T-cell (primary cell): ENCODE results near the gene ARHGAP10. TPM values are rescaled to one million over a fixed set of nuclear protein-coding genes. Genes with fewer than 3 reads are reported as not detected.

Experiments
- ATAC-seq, 4 experiments: fragments of 200-7000 bp in 3 of 4; fragments of 150-1000 bp in 1 of 4; cut with Tn5 transposase; replicated peaks in 1 of 4; 1 replicate in 3 of 4; 2 replicates in 1 of 4; pipeline ENCODE4 v1.10.0; 2021; ENCODE audit warnings: moderate library complexity in 3 of 4, mild to moderate bottlenecking in 2 of 4, moderate number of reproducible peaks in 1 of 4
- CTCF ChIA-PET, 2 donors: fragments of 300-600 bp; sonication (Branson Sonifier 250); formaldehyde crosslinking; loops; one replicate each; lab custom pipeline; 2022; ENCODE audit warnings: antibody characterized with exemption in 2 of 2; lab: Charles Lee
- POLR2A ChIA-PET, 2 donors: fragments of 300-600 bp; sonication (Branson Sonifier 250); formaldehyde crosslinking; loops; one replicate each; lab custom pipeline; 2022; ENCODE audit warnings: antibody characterized with exemption in 2 of 2; lab: Charles Lee
- DNase-seq, 35 experiments: peaks; one replicate each; pipeline versions ENCODE4 v3.0.0 to v3.0.0-alpha.2; 2013 to 2023
- H3K27ac ChIP-seq: one replicate; pipeline ENCODE4 v1.5.1; 2013; ENCODE audit warnings: low read length
- H3K27me3 ChIP-seq, 2 experiments: replicated peaks in 1 of 2; 1 replicate in 1 of 2; 2 replicates in 1 of 2; pipeline versions ENCODE4 v1.6.1 to v1.7.0; 2013; ENCODE audit warnings: low read length in 1 of 2, mixed read lengths in 1 of 2; ENCODE audit not compliant: control insufficient read depth in 2 of 2, insufficient read depth in 2 of 2; ENCODE audit errors: extremely low read depth in 1 of 2
- H3K36me3 ChIP-seq, 2 donors: 1 replicate in 1 of 2; 2 replicates in 1 of 2; pipeline versions ENCODE4 v1.6.1 to v1.7.0; 2013; ENCODE audit warnings: low read length in 1 of 2; ENCODE audit not compliant: control insufficient read depth in 2 of 2, insufficient read depth in 1 of 2; ENCODE audit errors: extremely low read depth in 1 of 2
- H3K4me1 ChIP-seq, 2 experiments: 1 replicate in 1 of 2; 2 replicates in 1 of 2; pipeline versions ENCODE4 v1.6.1 to v1.7.0; 2013; ENCODE audit warnings: low read length in 2 of 2, mixed read lengths in 1 of 2; ENCODE audit not compliant: insufficient read depth in 2 of 2, control insufficient read depth in 1 of 2; ENCODE audit errors: extremely low read depth in 1 of 2
- H3K4me3 ChIP-seq, 2 donors: 1 replicate in 1 of 2; 2 replicates in 1 of 2; pipeline versions ENCODE4 v1.5.1 to v1.7.0; 2013; ENCODE audit warnings: mild to moderate bottlenecking in 2 of 2, low read length in 1 of 2, moderate library complexity in 1 of 2; ENCODE audit not compliant: control insufficient read depth in 1 of 2; ENCODE audit errors: extremely low read depth in 1 of 2
- H3K9me3 ChIP-seq: 2 replicates; pipeline ENCODE4 v1.7.0; 2013
- H3K27ac Mint-ChIP-seq, 2 donors: one replicate each; pipeline ENCODE4 v1.8.0; 2020 to 2021; ENCODE audit warnings: mild to moderate bottlenecking in 2 of 2, mixed read lengths in 2 of 2
- H3K27me3 Mint-ChIP-seq, 2 donors: one replicate each; pipeline ENCODE4 v1.8.0; 2021 to 2022; ENCODE audit warnings: mixed read lengths in 2 of 2
- H3K36me3 Mint-ChIP-seq: one replicate; pipeline ENCODE4 v1.8.0; 2021; ENCODE audit warnings: mixed read lengths
- H3K4me1 Mint-ChIP-seq, 3 donors: one replicate each; pipeline ENCODE4 v1.8.0; 2020 to 2022; ENCODE audit warnings: mixed read lengths in 3 of 3, mild to moderate bottlenecking in 1 of 3
- H3K4me3 Mint-ChIP-seq, 3 donors: one replicate each; pipeline ENCODE4 v1.8.0; 2020 to 2022; ENCODE audit warnings: mild to moderate bottlenecking in 3 of 3, mixed read lengths in 3 of 3, moderate library complexity in 3 of 3
- H3K9me3 Mint-ChIP-seq, 3 donors: one replicate each; pipeline ENCODE4 v1.8.0; 2020 to 2022; ENCODE audit warnings: mixed read lengths in 3 of 3
- WGBS: methylation state at CpG from one replicate; pipeline ENCODE4 v1.1.5; 2013; ENCODE audit warnings: missing lambda C conversion rate; ENCODE audit not compliant: insufficient coverage; 5-methylcytosine and 5-hydroxymethylcytosine counted together
- total RNA-seq, 35 experiments: library from RNA in 6 of 35; stranded (reverse) in 6 of 35; fragments of 120-200 nt in 1 of 35; gene quantifications; one replicate each; pipeline versions ENCODE4 v1.2.1 to v1.2.4 and lab custom pipeline; 2013 to 2026

The ARHGAP10 gene
- total RNA-seq, 5 donors from 2014 or later (not counting 1 experiment from before 2014, with no cell fraction given), result 6.2 to 7.7 (median 6.8) TPM

DNA sequence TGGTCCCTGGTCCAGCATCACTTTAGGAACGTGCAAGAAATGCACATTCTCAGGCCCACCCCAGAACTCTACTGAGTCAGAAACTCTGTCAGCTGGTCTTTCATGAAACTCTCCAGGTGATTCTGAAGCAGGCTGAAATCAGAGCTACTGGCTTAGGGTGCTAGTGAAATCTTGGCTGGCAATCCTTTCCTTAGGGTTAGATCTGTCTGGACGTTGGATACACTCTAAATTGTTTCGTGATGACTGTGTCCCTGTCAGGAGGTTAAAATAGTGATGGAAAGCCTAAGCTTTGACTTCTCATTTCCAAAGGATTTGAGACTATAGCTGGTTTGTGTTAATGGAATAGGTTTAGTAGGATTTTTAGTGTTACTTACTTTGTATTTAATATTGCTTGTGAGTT lies 99.1 kb downstream of the ARHGAP10 start:
- no peaks in the 10 kb centered on the region for H3K36me3 ChIP-seq
- no peaks in the 10 kb centered on the region for H3K9me3 ChIP-seq
- peaks cover 0 to 10% of the 10 kb centered on the region in 2 experiments for H3K4me1 ChIP-seq
- H3K4me3 ChIP-seq, result no peak overlapping the region
- no peak for DNase-seq
- no peak overlapping the region for H3K27ac ChIP-seq
- peaks cover 0 to 7% (median 0%) of the 10 kb centered on the region in 3 donors for H3K4me1 Mint-ChIP-seq
- H3K27ac Mint-ChIP-seq, result no peak overlapping the region
- WGBS, result 100% methylated on average over 3 of the region's 3 CpGs
- no peak overlapping the region for H3K4me3 Mint-ChIP-seq
- H3K36me3 Mint-ChIP-seq, result peaks cover 6% of the 10 kb centered on the region
- POLR2A ChIA-PET, result no interaction called here
- no peaks in the 10 kb centered on the region for H3K27me3 Mint-ChIP-seq
- H3K9me3 Mint-ChIP-seq, result no peaks in the 10 kb centered on the region
- no peak for ATAC-seq
- no peaks in the 10 kb centered on the region for H3K27me3 ChIP-seq
- CTCF ChIA-PET, result interaction anchor here (0.7 to 1.5 kb wide), 2 partner anchors 36 to 67 kb away, joined by 3 to 6 read pairs; no protein-coding TSS in a partner anchor

DNA sequence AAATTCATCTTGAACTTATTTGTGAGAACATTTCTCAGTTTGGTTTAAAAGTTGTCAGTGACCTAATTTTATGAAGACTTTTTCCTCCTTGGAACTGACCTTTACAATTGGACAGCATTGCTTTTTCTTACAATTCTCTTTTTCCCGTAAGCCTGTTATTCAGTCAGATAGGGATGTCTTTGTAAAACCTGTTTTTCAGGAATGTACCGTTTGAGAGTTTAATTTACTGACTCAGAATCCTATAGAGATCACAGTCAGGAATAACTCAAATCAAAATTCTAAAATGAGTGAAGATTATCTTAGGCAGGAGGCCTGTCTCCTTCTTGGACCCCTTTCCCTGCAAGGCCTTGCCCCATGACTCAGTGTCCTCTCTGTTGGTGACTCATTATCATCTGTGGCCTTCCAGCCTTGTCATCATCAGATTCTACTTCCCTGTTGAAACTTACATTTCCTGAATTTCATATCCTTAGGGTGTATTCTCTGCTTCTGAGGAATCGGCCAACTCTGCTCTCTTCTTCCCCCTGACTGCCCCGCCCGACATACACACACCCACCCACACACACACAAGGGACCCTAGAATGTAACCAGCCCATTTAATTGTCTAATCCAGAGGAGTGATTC lies 99.8 kb downstream of the ARHGAP10 start:
- H3K27me3 ChIP-seq, result no peaks in the 10 kb centered on the region
- Mint-ChIP-seq H3K36me3 (peaks cover 6% of the 10 kb centered on the region), H3K9me3 (no peaks in the 10 kb centered on the region), H3K27ac (no peak overlapping the region), H3K27me3 (no peaks in the 10 kb centered on the region), H3K4me1 (peaks cover 0 to 10% (median 0%) of the 10 kb centered on the region in 3 donors), H3K4me3 (no peak overlapping the region)
- H3K4me3 ChIP-seq, result no peak overlapping the region
- ATAC-seq, result no peak
- WGBS, result no CpG with 5 or more reads among the region's 5 CpGs
- H3K4me1 ChIP-seq, result peaks cover 0 to 10% of the 10 kb centered on the region in 2 experiments
- CTCF ChIA-PET, result interaction anchor here (1.0 to 1.5 kb wide), 2 partner anchors 35 to 36 kb away, joined by 5 to 6 read pairs; no protein-coding TSS in a partner anchor
- no peak overlapping the region for H3K27ac ChIP-seq
- H3K36me3 ChIP-seq, result no peaks in the 10 kb centered on the region
- no peak for DNase-seq
- H3K9me3 ChIP-seq, result no peaks in the 10 kb centered on the region
- POLR2A ChIA-PET, result no interaction called here

DNA sequence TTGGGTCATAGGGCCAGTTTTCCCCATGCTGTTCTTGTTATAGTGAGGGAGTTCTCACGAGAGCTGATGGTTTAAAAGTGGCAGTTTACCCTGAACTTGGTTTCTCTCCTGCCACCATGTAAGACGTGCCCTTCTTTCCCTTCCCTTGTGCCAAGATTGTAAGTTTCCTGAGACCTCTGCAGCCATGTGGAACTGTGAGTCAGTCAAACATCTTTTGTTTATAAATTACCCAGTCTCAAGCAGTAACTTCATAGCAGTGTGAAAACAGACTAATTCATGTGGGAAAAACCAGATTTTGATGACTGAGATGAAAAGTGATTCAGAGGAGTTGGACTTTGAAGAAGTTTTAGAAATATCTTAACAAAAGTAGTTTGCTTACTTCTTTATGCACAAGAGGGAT lies 101.4 kb downstream of the ARHGAP10 start:
- H3K36me3 Mint-ChIP-seq, result peaks cover 6% of the 10 kb centered on the region
- Histone ChIP-seq H3K9me3 (no peaks in the 10 kb centered on the region), H3K27ac (no peak overlapping the region), H3K36me3 (no peaks in the 10 kb centered on the region), H3K4me3 (no peak overlapping the region), H3K4me1 (peaks cover 0 to 10% of the 10 kb centered on the region in 2 experiments), H3K27me3 (no peaks in the 10 kb centered on the region)
- DNase-seq (no peak), ATAC-seq (no peak)
- no CpG with 5 or more reads among the region's 2 CpGs for WGBS
- POLR2A ChIA-PET, result interaction anchor here in 1 of 2 donors (0.6 kb wide), 1 partner anchor 115 kb away, joined by 4 read pairs; no protein-coding TSS in a partner anchor
- no peak overlapping the region for H3K27ac Mint-ChIP-seq
- CTCF ChIA-PET, result interaction anchor here (0.6 to 0.7 kb wide), 2 partner anchors 12 to 134 kb away, joined by 3 to 5 read pairs; no protein-coding TSS in a partner anchor
- no peak overlapping the region for H3K4me3 Mint-ChIP-seq
- no peaks in the 10 kb centered on the region for H3K9me3 Mint-ChIP-seq
- H3K4me1 Mint-ChIP-seq, result peaks cover 0 to 14% (median 0%) of the 10 kb centered on the region in 3 donors
- H3K27me3 Mint-ChIP-seq, result no peaks in the 10 kb centered on the region

DNA sequence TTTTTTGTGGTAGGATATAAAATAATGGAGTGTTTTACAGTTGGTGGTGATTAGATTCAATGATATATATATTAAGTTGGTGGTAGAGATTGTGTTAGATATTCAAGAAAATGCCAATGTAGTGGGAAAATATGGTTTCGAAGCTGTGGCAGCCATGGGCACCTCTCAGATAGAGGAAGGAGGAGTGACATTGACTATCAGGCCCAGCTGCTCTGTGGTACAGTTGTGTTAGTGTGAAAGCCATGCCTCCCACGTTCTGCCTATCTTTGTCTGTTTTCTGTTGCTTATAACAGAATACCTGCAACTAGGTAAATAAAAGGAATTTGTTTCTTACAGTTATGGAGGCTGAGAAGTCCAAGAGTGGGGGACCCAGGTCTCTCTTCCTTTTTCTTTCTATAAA lies 101.9 kb downstream of the ARHGAP10 start:
- WGBS, result 88% methylated on average over 1 of the region's 2 CpGs
- Mint-ChIP-seq H3K4me1 (peaks cover 0 to 14% (median 0%) of the 10 kb centered on the region in 3 donors), H3K4me3 (no peak overlapping the region), H3K27me3 (no peaks in the 10 kb centered on the region), H3K27ac (no peak overlapping the region), H3K9me3 (no peaks in the 10 kb centered on the region), H3K36me3 (peaks cover 9% of the 10 kb centered on the region)
- no peak overlapping the region for H3K4me3 ChIP-seq
- H3K36me3 ChIP-seq, result no peaks in the 10 kb centered on the region
- ATAC-seq, result no peak
- DNase-seq, result peak in 1 of 35 experiments; percentile 6
- ChIA-PET POLR2A (interaction anchor here in 1 of 2 donors (0.6 kb wide), 1 partner anchor 115 kb away, joined by 4 read pairs; no protein-coding TSS in a partner anchor), CTCF (interaction anchor here (0.6 to 0.7 kb wide), 2 partner anchors 12 to 135 kb away, joined by 3 to 5 read pairs; no protein-coding TSS in a partner anchor)
- no peaks in the 10 kb centered on the region for H3K27me3 ChIP-seq
- H3K9me3 ChIP-seq, result no peaks in the 10 kb centered on the region
- H3K27ac ChIP-seq, result no peak overlapping the region
- peaks cover 0 to 10% of the 10 kb centered on the region in 2 experiments for H3K4me1 ChIP-seq

DNA sequence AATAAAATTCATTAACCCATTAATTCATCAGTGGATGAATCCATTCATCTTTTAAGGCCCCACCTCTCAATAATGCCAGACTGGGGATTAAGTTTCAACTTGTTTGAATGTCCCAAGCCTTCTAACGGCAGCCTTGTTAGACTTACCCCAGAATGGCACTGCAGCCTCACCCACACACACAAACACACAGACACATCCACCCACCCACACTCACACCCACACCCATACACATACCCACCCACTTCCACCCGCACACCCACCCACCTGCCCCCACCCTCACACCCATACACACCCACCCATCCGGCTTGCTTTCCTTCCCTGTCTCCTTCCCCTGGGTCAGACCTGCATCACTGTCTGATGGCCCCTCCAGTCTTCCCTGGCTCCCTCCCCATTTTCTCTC lies 102.6 kb downstream of the ARHGAP10 start:
- ChIA-PET POLR2A (no interaction called here), CTCF (no interaction called here)
- Mint-ChIP-seq H3K4me3 (no peak overlapping the region), H3K4me1 (peaks cover 0 to 14% (median 0%) of the 10 kb centered on the region in 3 donors), H3K36me3 (peaks cover 9% of the 10 kb centered on the region), H3K27ac (no peak overlapping the region), H3K9me3 (no peaks in the 10 kb centered on the region), H3K27me3 (no peaks in the 10 kb centered on the region)
- Histone ChIP-seq H3K4me3 (no peak overlapping the region), H3K27ac (no peak overlapping the region), H3K9me3 (no peaks in the 10 kb centered on the region), H3K4me1 (peaks cover 0 to 10% of the 10 kb centered on the region in 2 experiments), H3K27me3 (no peaks in the 10 kb centered on the region), H3K36me3 (no peaks in the 10 kb centered on the region)
- 50% methylated on average over 1 of the region's 3 CpGs for WGBS
- ATAC-seq (no peak), DNase-seq (peak in 1 of 35 experiments; percentile 2)

DNA sequence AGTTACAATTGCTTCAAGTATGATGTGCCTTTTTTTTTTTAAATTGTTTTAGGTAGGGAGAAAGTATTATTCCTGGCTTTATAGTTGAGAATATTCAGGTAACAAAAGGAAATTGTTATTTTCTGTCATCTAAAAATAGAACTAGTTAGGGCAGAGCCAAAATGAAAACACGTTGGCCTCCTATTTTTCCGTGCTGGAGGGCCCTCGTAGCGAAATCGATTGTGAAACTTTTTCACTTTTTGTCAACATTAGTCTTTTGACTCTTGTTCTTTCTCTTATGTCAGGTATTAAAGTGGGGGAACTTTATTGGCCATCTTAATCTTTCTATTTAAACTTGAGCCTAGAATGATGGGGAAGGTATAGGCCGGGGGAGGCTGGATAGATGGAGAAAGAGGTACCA lies 104.9 kb downstream of the ARHGAP10 start:
- 57% methylated on average over 2 of the region's 6 CpGs for WGBS
- DNase-seq (no peak), ATAC-seq (no peak)
- Histone ChIP-seq H3K27ac (no peak overlapping the region), H3K9me3 (no peaks in the 10 kb centered on the region), H3K4me1 (peaks cover 0 to 4% of the 10 kb centered on the region in 2 experiments), H3K27me3 (no peaks in the 10 kb centered on the region), H3K36me3 (no peaks in the 10 kb centered on the region), H3K4me3 (no peak overlapping the region)
- peaks cover 6% of the 10 kb centered on the region for H3K36me3 Mint-ChIP-seq
- peaks cover 0 to 14% (median 0%) of the 10 kb centered on the region in 3 donors for H3K4me1 Mint-ChIP-seq
- CTCF ChIA-PET, result interaction anchor here in 1 of 2 donors (0.6 kb wide), 2 partner anchors 30 to 118 kb away, joined by 3 to 4 read pairs; no protein-coding TSS in a partner anchor
- H3K27me3 Mint-ChIP-seq, result no peaks in the 10 kb centered on the region
- H3K4me3 Mint-ChIP-seq, result peak overlapping the region in 2 of 3 donors; percentile 1 to 9
- POLR2A ChIA-PET, result no interaction called here
- no peaks in the 10 kb centered on the region for H3K9me3 Mint-ChIP-seq
- H3K27ac Mint-ChIP-seq, result no peak overlapping the region
